HG02870 (cell line): ENCODE data around the gene CDC42EP2.

Source experiments
- ATAC-seq: cut with Tn5 transposase; IDR thresholded peaks from one replicate; pipeline ENCODE4 v1.9.1; 2021; ENCODE audit warnings: mild to moderate bottlenecking, moderate library complexity; ENCODE audit not compliant: unreplicated experiment

CDC42EP2 gene

GRCh38 chr11:65297026-65297672 lies 17.5 kb upstream of the CDC42EP2 start:
- ATAC-seq, result no peak

DNA sequence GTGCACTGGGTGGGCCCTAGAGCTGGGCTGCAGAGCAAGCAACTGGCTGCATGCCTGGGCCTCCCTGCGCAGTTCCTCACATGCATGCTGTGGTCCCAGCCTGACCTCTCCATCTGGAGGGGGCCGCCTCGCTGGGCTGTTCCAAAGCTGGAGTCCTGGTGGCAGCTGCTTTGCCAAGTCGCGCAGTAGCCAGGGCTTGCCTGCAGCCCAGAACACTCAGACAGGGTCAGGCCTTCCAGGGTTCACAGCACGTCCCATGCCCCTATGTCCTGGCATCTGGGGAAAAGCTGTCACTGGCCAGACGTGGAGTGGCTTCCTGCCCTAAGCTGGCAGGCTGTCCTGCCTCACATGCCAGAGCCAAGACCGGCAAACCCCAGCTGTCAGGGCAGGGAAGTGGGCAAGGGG lies 16.5 kb upstream of the CDC42EP2 start:
- ATAC-seq, result no peak

DNA sequence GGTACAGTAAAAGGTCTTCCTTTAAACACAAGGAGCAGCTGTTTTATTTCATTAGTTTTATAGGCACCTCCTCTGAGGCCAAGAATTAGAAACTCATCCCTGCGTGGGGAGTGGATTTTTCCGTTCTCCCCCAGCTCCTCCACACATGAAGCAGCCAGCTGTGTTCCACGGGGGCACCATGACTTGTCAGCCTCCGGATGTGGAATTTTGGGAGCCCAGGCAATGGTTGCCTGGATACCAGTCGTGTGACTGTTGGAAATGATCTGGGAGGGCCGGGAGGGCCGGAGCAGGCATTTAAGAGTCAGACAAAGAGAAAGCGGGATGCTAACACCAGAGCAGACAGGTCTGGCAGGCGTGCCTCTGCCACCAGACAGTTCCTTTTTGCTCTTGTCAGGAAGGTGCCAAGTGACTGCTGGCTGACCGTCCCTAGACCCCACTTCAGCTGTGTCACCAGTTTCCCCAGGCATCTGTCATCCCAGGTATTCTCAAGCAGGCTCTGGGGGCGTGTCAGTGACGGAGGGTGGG lies 15.9 kb upstream of the CDC42EP2 start:
- no peak for ATAC-seq

GRCh38 chr11:65300621-65301275 lies 13.9 kb upstream of the CDC42EP2 start:
- no peak for ATAC-seq

DNA sequence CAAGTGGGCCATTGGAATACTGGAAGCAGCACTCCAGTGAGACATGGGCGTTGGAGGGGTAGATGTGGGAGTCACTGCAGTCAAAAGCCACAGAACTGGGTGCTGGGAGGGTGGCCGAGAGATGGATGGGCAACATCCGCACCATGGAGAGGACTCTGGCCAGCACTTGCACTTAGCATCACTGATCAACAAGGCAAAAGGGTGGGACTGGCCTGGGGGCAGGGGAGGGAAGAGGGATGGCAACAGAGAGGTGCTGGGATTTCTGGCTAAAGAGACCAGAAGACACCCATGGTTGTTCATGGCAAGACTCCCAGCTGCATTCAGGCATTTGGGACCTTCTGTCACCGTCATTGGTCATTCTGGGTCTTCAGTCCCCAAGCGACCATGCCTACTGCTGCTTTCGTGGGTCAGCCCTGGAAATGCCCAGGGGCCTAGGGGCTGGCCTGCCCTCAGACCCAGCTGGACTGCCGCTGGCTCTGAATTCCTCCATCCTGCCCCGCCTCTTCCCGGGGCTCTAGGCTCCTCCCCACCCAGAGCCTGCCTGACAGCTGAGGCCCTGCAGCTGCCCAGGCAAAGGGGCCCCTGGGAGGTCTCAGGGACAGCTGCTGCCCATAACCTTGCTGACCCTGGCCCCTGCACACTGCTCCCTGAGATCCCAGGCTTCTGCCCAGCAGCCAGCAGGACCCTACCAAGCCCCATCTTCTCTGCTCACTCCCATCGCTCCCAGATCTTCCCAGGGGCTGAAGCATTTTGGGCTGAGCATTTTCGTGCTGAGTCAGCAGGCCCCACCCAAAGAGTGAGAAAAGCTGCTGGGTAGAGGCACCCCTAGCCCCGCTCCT lies 13.0 kb upstream of the CDC42EP2 start:
- ATAC-seq, result no peak

- ATAC-seq, result no peak
Measured at GRCh38 chr11:65303555-65303954, 11.1 kb upstream of the CDC42EP2 start.

DNA sequence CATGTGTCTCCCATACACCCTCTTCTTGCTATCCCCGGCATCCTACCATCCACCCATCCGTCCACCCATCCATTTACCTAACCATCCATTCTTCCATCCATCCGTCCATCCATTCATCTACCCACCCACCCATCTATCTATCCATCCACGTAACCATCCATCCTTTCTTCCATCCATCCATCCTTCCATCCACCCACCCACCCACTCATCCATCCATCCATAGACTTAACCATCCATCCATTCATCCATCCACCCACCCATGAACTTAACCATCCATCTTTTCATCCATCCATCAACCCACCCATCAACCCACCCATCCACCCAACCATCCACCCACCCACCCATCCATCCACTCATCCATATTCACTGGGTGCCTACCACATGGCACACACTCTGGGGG lies 10.6 kb upstream of the CDC42EP2 start:
- no peak for ATAC-seq

GRCh38 chr11:65304613-65305012 lies 10.1 kb upstream of the CDC42EP2 start:
- ATAC-seq, result no peak

DNA sequence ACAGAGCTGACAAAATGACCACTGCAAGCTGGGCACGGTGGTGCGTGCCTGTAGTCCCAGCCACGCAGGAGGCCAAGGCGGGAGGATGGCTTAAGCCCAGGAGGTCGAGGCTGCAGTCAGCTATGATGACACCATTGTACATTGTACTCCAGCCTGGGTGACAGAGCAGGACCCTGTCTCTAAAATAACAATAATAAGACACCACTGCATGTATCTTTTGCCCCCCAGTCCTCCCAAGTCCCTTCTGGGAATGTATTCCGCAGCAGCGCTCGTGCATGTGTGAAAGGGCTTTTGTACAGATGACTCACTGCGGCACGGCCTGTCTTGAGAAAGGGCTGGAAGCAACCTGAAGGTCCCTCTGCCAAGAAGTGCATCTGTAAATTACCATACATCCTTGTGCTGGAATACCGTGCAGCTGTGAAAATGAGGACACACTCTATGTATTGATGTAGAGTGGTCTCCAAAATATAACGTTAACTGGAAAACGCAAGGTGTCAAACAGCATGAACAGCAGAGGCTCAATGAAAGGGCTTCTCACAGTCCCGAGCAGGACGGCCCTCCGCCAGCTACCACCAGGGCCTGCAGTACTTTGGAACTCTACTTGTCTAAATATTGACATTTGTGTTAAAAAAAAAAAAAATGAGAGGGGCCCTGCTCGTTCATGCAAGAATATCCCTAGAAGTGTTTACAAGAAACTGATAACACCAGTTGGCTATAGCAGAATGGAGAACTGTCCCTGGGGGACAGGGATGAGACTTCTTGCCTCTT lies 9.0 kb upstream of the CDC42EP2 start:
- no peak for ATAC-seq

DNA sequence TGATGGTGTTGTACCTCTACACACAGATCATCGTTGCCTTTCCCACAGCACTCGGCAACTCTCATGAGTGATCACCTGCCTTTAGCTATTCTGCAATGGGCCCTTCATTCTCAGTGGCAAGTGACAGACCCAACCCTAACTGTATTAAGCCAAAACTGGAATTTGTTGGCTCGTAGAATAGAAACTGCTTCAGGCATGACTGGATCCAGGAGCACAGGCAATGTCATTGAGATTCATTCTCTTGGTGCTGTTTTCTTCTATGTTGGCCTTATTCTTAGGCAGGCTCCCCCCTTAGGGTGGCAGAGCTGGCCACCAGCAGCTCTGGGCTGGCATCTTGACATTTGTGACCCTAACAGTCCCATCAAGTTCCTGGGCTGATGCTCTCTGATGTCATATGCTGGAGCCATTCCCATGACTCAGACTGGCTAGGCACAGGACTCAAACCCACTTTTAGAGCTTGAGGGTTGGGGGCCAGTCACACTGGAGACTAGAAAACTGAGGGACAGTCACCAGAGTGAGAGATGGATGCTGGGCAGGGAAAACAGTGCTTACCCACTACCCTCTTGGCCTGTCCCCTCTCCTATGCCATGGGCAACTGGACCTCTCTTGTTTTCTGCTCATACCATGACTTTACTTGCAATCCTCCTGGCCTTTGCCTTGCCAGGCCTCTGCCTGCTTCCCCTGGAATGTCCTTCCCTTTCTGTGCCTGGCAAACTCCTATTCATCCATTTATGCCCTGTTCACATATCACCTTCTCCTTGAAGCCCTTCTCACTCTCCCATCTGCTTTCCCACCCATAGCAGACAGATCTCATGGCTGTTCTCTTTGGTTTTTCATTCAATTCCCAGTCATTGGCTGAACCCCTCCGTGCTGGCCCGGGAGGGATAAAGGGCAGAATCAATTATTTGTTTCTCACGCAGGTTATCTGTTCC lies 7.1 kb upstream of the CDC42EP2 start:
- ATAC-seq, result no peak

DNA sequence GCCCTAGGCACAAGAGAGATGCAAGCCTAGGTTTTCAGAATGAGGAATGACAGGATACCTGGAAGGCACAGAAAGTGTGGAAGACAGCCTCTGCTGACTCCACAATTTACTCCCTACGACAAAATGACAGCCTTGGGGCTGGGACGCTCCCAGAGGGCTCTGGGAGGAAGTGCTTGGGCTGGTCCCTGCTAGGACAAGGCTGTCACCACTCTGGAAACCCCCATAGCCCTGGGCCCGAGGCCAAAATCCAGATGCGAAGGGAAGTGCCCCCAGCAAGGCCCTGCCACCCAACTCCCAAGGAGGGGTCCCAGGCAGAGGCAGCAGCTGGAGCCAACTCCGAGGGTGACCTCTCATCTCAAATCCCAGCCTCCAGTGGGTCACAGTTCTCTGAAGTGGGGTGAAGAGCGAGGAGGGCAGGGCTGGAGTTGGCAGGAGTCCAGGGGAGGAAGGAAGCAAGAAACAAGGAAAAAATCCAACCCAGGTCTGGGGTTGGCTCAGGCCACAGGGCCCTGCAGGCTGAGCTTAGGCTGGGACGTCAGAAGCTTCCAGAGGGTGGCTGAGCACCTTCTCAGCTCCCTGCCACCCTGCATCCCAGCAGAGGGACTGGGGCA lies 6.3 kb upstream of the CDC42EP2 start:
- ATAC-seq, result no peak

DNA sequence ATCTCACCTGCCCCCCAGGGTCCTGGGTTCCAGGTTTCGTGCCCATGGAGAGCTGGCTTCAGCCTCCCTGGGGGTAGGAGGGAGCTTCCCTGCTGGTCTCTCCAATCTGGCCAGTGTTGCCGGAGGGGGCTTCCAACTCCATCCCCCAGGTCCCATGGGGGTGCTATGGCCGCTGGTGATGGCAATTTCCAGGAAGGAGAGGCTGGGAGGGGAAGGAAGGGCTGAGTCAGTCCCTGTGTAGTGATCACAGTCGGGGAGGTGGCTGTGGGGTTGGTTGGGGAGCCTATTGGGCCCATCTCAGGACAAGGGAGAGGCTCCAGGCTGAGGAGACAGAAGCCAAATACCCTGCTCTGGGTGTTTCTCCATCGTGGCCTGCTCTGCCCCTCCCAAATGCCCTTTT lies 5.7 kb upstream of the CDC42EP2 start:
- ATAC-seq, result no peak

GRCh38 chr11:65310215-65310614 lies 4.5 kb upstream of the CDC42EP2 start:
- ATAC-seq, result no peak

DNA sequence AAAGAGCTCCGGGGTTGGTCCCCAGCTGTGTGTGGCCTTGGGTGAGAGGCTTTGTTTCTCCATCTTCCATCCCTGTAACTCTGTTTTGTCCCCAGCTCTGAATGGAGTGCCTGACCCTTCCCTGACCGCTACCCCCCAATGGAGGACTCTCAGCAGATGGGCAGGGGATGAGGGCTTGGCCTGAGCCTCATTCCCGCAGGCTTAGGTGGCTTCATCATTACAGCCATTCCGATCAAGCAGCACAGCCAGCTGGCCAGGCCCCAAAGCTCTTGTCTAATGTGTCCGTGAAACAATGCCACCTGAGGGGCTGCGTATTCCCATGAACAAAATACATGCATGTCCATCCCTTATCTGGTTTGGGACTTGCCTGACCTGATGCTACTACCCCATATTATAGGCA lies 3.9 kb upstream of the CDC42EP2 start:
- no peak for ATAC-seq

DNA sequence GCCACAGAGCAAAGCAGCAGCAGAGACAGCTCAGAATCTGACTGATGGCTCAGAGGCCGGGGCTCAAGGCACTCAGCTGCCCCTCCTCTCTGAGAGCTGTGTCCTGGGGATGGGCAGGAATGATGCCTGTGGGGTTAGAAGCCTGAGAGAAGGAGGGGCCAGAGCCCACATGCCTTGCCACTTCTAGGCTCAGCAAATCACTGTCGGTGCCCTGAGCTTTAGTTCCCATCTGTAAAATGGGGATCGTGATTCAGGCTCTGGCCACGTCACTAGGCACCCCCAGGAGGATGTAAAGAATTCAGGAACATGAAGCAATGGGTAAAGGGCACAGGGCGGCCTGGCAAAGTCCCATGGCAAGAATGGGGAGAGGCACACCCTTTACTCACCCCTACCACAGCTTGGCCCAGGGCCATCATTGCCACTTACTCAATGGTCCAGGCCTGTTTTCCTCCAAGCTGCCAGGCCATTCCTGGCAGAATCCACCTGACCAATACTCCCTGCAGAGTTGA lies 3.4 kb upstream of the CDC42EP2 start:
- no peak for ATAC-seq

GRCh38 chr11:65315204-65315865 lies 669 bp downstream of the CDC42EP2 start:
- no peak for ATAC-seq

GRCh38 chr11:65315866-65316226 lies 1.2 kb downstream of the CDC42EP2 start:
- ATAC-seq, result no peak

- no peak for ATAC-seq
Measured at GRCh38 chr11:65316227-65317024, 1.8 kb downstream of the CDC42EP2 start.
